Measurements from ENCODE around the gene SINHCAF. TPM values are rescaled to one million over a fixed set of nuclear protein-coding genes. Genes with fewer than 3 reads are reported as not detected.
"Not testable (repeated sequence)": the region's sequence is repeated elsewhere in the genome, so short reads cannot be mapped to it uniquely, and the experiment has no call there.

The SINHCAF gene
- 10 to 100 TPM; 13.5 to 26.0 TPM for total RNA-seq
- long read RNA-seq, transcript SINHCAF-203 (6 exons, 1,555 nt) = major isoform, 7 of 15 reads
- long read RNA-seq, partial matches to known transcripts = 0 of 15 reads
- long read RNA-seq, other reads (novel, unspliced or antisense) = 5 of 15 reads

GRCh38 chr12:31325877-31326631 lies at the start of gene SINHCAF:
TSS of gene SINHCAF (minus strand) at chr12:31326150. CDS start at chr12:31298204, 27,946 bp downstream.
- intact Hi-C loops (cut with DNase I) = no loop called here
- ATAC-seq (peak; percentile 90 to 91), DNase-seq (peak; percentile 100)

DNA sequence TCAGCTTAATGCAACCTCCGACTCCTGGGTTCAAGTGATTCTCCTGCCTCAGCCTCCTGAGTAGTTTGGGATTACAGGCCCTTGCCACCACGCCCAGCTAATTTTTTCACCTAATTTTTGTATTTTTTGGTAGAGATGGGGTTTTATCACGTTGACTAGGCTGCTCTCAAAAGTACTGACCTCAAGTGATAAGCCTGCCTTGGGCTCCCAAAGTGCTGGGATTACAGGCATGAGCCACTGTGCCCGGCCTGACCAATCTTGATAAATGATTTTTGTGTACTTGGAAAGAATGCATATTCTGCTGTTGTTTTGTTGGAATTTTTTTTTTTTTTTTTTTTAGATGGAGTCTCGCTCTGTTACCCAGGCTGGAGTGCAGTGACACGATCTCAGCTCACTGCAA lies 49.5 kb upstream of the SINHCAF start:
- intact Hi-C loops (cut with DNase I); DNase-seq; ATAC-seq: not testable (repeated sequence)

DNA sequence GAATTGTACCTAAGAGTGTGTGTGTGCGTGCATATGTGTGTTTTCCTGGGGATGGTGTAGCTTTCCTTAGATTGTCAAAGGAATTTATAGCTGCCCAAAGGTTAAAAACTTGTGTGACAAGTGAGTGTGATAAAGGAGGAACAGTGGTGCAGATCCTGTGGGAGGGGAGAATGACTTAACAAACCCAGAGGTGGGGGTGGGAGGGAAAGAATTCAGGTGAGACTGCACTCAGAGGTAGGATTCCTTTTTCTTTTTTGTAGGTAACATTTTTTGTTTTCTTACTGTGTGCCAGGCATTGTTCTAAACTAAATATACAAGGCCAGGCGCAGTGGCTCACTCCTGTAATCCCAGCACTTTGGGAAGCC lies 45.3 kb upstream of the SINHCAF start:
- intact Hi-C loops (cut with DNase I) = no loop called here
- no peak for DNase-seq
- no peak for ATAC-seq

DNA sequence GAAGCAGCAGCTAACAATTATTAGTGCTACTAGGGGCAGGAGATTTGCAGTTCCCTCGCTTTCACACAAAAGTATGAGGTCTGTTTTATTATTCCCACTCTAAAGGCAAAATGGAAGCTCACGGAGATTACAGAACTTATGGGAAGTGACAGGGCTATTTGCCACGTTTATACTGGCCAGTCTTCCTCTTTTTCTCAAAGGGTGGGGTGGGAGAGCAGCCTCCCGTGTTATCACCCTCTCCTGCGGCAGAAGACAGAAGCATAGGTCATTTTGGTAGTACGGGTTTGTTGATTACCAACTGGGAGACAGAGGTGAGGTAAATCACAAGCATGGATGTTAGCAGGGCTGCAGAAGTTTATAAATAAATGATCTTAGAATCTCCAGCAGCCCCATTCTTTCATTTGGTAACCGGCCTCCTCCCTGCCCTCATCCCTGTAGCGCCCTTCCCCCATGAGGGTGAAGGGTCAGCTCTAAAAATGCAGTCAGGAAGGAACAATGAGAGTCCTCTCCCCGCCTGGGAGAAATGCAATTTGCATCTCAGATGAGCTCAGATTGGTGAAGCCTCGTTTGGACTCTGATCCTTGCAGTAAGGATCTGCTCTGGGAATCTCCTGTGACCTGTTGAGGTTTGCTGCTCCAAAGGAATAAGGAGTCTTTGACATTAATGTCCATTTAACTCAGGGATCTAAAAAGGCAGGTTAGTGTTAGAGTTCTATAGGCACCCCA lies 44.7 kb upstream of the SINHCAF start:
- DNase-seq = no peak
- intact Hi-C loops (cut with DNase I) = no loop called here
- peak; percentile 42 to 52 for ATAC-seq

GRCh38 chr12:31369712-31370521 lies 44.0 kb upstream of the SINHCAF start:
- DNase-seq (peak; percentile 63), ATAC-seq (peak; percentile 66 to 88)
- intact Hi-C loops (cut with DNase I) = no loop called here

- ATAC-seq (no peak), DNase-seq (peak; percentile 23)
- intact Hi-C loops (cut with DNase I) = no loop called here
Measured at GRCh38 chr12:31368666-31369361, 42.9 kb upstream of the SINHCAF start.

DNA sequence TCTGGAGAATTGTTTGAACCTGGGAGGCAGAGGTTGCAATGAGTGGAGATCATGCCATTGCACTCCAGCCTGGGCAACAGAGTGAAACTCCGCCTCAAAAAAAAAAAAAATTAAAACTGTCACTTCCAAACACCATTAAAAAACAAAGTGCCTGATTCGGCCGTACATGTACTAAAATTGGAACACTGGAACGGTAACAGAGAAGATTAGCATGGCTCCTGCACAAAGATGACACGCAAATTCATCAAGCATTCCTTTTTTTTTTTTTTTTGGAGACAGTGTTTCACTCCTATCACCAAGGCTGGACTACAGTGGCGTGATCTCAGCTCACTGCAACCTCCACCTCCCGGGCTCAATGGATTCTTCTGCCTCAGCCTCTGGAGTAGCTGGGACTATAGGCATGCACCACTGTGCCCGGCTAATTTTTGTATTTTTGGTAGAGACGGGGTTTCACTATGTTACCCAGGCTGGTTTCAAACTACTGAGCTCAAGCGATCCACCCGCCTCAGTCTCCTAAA lies 40.2 kb upstream of the SINHCAF start:
- no peak for DNase-seq
- no peak for ATAC-seq
- intact Hi-C loops (cut with DNase I) = no loop called here

DNA sequence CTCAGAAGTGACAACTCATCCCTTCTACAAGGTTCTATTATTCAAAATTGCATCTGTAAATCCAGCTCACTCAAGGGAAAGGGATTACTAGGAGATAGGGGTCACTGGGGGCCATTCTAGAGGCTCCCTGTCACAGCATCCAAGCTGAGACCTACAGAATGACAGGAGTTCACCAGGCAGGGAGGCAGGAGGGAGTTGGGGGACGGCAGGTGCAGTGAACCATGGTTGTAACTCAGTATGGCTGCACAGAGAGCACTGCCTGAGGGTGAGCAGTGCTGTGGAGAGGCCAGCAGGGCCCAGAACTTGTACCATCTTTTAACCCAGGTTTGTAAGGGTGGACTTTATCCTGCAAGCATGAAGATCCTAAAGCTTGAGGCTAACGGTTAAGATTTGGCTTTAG lies 37.9 kb upstream of the SINHCAF start:
- intact Hi-C loops (cut with DNase I) = no loop called here
- no peak for DNase-seq
- ATAC-seq = no peak

DNA sequence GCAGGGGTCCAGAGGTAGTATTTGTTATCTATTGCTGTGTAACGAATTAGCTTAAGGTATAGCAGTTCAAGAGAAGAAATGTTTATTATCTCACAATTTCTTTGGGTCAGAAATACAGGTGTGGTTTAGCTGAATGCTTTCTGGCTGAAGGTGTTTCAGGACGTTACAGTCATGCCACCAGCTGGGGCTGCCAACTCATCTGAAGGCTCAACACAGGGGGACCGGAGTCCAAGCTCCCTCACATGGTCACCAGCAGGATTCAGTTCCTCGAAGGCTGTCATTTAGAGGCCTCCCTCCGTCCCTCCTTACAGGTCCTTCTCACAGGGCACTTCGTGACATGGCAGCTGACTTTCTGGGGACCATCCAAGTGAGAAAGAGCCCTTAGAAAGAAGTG lies 37.5 kb upstream of the SINHCAF start:
- intact Hi-C loops (cut with DNase I) = no loop called here
- DNase-seq = no peak
- no peak for ATAC-seq

- peak; percentile 44 to 50 for ATAC-seq
Measured at GRCh38 chr12:31362759-31363415, 36.9 kb upstream of the SINHCAF start.

GRCh38 chr12:31362115-31362758 lies 36.3 kb upstream of the SINHCAF start:
- no peak for DNase-seq
- intact Hi-C loops (cut with DNase I) = no loop called here
- ATAC-seq = no peak

More at GRCh38 chr12:31362759-31363415, 36.9 kb upstream of the SINHCAF start:
- intact Hi-C loops (cut with DNase I) = no loop called here
- DNase-seq = no peak

GRCh38 chr12:31361730-31362114 lies 35.8 kb upstream of the SINHCAF start:
- ATAC-seq (no peak), DNase-seq (no peak)
- intact Hi-C loops (cut with DNase I) = no loop called here

DNA sequence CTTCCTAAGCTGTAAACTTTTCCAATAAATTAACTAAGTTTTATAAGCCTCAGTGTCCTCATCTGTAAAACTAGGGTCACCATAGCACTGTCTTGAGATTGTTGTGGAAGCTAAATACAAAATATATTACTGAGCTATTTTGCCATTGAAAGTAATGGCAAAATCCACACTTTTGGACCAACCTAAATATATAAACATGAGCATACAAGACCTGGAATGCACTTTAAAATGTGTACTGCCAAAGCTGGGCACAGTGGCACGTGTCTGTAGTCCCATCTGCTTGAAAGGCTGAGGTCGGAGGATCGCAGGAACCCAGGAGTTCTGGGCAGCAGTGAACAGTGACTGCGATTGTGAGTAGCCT lies 29.8 kb upstream of the SINHCAF start:
- DNase-seq (no peak), ATAC-seq (no peak)
- intact Hi-C loops (cut with DNase I) = no loop called here

DNA sequence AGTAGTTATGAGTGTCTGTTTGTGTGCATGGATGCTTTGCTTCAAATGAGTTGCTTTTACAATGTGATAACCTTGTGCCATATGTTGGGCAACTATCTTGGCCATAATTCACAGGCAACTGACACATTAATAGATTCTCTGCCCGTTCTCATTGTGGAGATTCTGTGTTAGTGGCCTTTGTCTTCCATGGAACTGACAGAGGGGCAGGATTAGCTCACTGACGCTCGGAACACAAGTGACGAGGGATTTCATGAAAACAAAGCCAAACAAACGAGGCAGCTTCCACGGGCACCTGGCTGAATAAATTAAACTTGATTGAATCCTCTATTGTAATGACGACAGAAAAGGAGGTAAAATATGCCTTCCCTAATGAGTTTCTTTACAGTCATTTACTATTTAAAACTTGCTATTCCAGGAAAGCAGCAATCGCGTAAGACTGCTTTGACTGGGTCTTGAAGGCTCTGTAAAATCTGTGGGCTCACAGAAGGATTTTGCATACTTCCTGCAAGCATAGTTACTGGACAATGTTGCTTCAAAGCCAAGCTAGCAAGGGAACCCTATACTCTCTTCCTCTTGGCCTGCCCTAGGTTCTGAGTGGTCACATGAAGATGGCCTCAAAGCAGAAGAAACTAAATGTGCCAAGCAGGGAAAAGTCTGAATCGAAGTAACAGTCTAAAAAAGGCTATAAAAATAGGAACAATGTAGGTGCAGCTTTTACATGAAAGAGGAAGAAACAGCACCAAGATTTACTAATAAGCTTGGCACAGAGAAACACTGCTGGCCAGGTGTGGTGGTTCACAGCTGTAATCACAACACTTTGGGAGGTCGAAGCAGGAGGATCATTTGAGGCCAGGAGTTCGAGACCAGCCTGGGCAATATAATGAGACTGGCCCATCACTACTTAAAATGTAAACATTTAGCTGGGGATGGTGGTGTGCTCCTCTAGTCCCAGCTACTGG lies 28.1 kb upstream of the SINHCAF start:
- DNase-seq = no peak
- ATAC-seq = peak in 1 of 2 donors; percentile 26
- intact Hi-C loops (cut with DNase I) = no loop called here

DNA sequence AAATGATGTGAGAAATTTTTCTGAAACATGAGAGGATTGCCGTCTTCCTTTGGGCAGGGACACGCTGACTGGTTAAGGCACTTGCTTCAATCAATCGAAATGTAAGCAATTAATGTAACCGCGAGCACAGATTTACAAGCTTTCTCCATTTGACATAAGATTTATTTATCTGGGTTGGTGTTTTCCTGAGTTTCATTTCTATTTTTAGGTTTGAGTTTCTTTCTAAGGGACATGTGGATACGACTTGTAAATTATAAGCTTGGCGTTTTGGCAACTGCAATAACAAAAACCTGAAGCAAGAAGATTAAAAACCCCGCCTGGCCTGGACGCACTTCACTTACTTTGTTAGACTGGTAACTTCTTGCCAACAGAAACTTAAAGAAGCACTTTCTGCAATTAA lies 20.3 kb upstream of the SINHCAF start:
- no peak for ATAC-seq
- intact Hi-C loops (cut with DNase I) = no loop called here

DNA sequence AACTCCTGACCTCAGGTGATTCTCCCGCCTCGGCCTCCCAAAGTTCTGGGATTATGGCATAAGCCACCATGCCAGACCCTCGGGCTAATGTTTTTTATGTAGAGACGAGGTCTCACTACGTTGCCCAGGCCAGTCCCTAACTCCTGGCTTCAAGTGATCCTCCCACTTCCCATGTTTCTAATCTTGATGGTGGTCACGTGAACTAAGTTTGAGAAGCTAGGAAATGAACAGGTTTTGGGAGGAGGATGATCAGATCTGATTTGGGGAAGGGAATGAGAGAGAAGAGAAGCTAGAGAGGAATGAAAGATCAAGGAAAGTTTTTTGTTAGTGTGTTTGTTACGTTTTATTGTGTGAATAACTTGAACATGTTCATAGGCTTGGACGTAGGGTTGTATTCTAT lies 17.2 kb upstream of the SINHCAF start:
- ATAC-seq (no peak), DNase-seq (no peak)
- intact Hi-C loops (cut with DNase I) = no loop called here

More for the DNA sequence above, 20.3 kb upstream of the SINHCAF start:
- no peak for DNase-seq

DNA sequence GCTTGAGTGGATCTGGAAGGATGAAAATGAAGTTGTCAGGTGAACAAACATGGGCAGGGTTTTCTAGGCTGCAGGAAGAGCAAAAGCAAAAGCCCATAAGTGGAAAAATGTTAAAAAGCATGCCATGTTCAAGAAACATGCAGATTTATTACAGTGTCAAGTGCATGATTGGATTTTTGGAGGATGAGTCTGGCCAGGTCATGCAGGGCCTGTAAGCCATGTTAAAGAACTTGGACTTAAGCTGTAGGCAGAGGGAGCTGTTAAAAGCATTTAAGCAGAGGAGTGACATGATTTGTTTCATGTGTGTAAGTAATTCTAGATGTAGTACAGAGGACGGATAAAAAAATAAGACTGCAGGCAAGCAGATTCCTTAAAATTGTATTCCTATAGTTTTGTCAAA lies 16.3 kb upstream of the SINHCAF start:
- DNase-seq = no peak
- ATAC-seq = no peak
- intact Hi-C loops (cut with DNase I) = no loop called here
